ENCODE measurements around the gene ADCY5. TPM values are rescaled to one million over a fixed set of nuclear protein-coding genes. Genes with fewer than 3 reads are reported as not detected.

ADCY5 gene
- total RNA-seq, 1 experiment from 2014 or later, result 0.82 TPM

GRCh38 chr3:123449102-123449996 lies 459 bp upstream of the ADCY5 start:
- peaks cover 17% of the 10 kb centered on the region for H3K4me1 ChIP-seq (replicated peaks)
- H3K9me3 ChIP-seq (replicated peaks), result peaks cover 6% of the 10 kb centered on the region
- H3K27me3 ChIP-seq (replicated peaks), result peaks cover 53% of the 10 kb centered on the region
- peak in 1 of 2 experiments; percentile 34 for DNase-seq (ENCODE audit: low read depth in 1 of 2, low spot score in 2 of 2)
- H3K4me3 ChIP-seq, result peak overlapping the region; percentile 43
- H3K36me3 ChIP-seq, result no peaks in the 10 kb centered on the region
- no peak overlapping the region for H3K27ac ChIP-seq

GRCh38 chr3:123447749-123448517 lies 957 bp downstream of the ADCY5 start:
- H3K36me3 ChIP-seq, result no peaks in the 10 kb centered on the region
- peaks cover 17% of the 10 kb centered on the region for H3K4me1 ChIP-seq (replicated peaks)
- peaks cover 54% of the 10 kb centered on the region for H3K27me3 ChIP-seq (replicated peaks)
- H3K27ac ChIP-seq, result no peak overlapping the region
- peak overlapping the region; percentile 43 for H3K4me3 ChIP-seq
- H3K9me3 ChIP-seq (replicated peaks), result peaks cover 6% of the 10 kb centered on the region
- DNase-seq (ENCODE audit: low read depth in 1 of 2, low spot score in 2 of 2), result peak in 1 of 2 experiments; percentile 8

GRCh38 chr3:123447416-123447748 lies 1.5 kb downstream of the ADCY5 start:
- no peak overlapping the region for H3K27ac ChIP-seq
- no peak for DNase-seq (ENCODE audit: low read depth in 1 of 2, low spot score in 2 of 2)
- no peaks in the 10 kb centered on the region for H3K36me3 ChIP-seq
- peaks cover 17% of the 10 kb centered on the region for H3K4me1 ChIP-seq (replicated peaks)
- H3K9me3 ChIP-seq (replicated peaks), result peaks cover 6% of the 10 kb centered on the region
- H3K27me3 ChIP-seq (replicated peaks), result peaks cover 53% of the 10 kb centered on the region
- no peak overlapping the region for H3K4me3 ChIP-seq

GRCh38 chr3:123446610-123447109 lies 2.2 kb downstream of the ADCY5 start:
- DNase-seq (ENCODE audit: low read depth in 1 of 2, low spot score in 2 of 2), result no peak
- H3K27me3 ChIP-seq (replicated peaks), result peaks cover 53% of the 10 kb centered on the region

GRCh38 chr3:123446210-123446609 lies 2.7 kb downstream of the ADCY5 start:
- no peak overlapping the region for H3K4me3 ChIP-seq
- peaks cover 17% of the 10 kb centered on the region for H3K4me1 ChIP-seq (replicated peaks)
- no peak overlapping the region for H3K27ac ChIP-seq
- no peak for DNase-seq (ENCODE audit: low read depth in 1 of 2, low spot score in 2 of 2)
- peaks cover 51% of the 10 kb centered on the region for H3K27me3 ChIP-seq (replicated peaks)
- peaks cover 6% of the 10 kb centered on the region for H3K9me3 ChIP-seq (replicated peaks)
- no peaks in the 10 kb centered on the region for H3K36me3 ChIP-seq

More at GRCh38 chr3:123446610-123447109, 2.2 kb downstream of the ADCY5 start:
- peaks cover 17% of the 10 kb centered on the region for H3K4me1 ChIP-seq (replicated peaks)
- no peaks in the 10 kb centered on the region for H3K36me3 ChIP-seq
- H3K4me3 ChIP-seq, result no peak overlapping the region
- H3K9me3 ChIP-seq (replicated peaks), result peaks cover 6% of the 10 kb centered on the region
- H3K27ac ChIP-seq, result no peak overlapping the region

GRCh38 chr3:123445702-123446101 lies 3.2 kb downstream of the ADCY5 start:
- Histone ChIP-seq H3K9me3 (replicated peaks) (peaks cover 6% of the 10 kb centered on the region), H3K4me3 (no peak overlapping the region), H3K4me1 (replicated peaks) (peaks cover 17% of the 10 kb centered on the region), H3K27me3 (replicated peaks) (peaks cover 46% of the 10 kb centered on the region), H3K36me3 (no peaks in the 10 kb centered on the region), H3K27ac (no peak overlapping the region)
- DNase-seq (ENCODE audit: low read depth in 1 of 2, low spot score in 2 of 2), result no peak

GRCh38 chr3:123444744-123445143 lies 4.1 kb downstream of the ADCY5 start:
- no peaks in the 10 kb centered on the region for H3K36me3 ChIP-seq
- no peak for DNase-seq (ENCODE audit: low read depth in 1 of 2, low spot score in 2 of 2)
- no peak overlapping the region for H3K4me3 ChIP-seq
- H3K27ac ChIP-seq, result no peak overlapping the region
- peaks cover 37% of the 10 kb centered on the region for H3K27me3 ChIP-seq (replicated peaks)
- peaks cover 6% of the 10 kb centered on the region for H3K9me3 ChIP-seq (replicated peaks)
- peaks cover 25% of the 10 kb centered on the region for H3K4me1 ChIP-seq (replicated peaks)

GRCh38 chr3:123444023-123444422 lies 4.9 kb downstream of the ADCY5 start:
- Histone ChIP-seq H3K27ac (no peak overlapping the region), H3K4me1 (replicated peaks) (peaks cover 19% of the 10 kb centered on the region), H3K4me3 (no peak overlapping the region), H3K9me3 (replicated peaks) (peaks cover 6% of the 10 kb centered on the region), H3K36me3 (no peaks in the 10 kb centered on the region), H3K27me3 (replicated peaks) (peaks cover 32% of the 10 kb centered on the region)
- no peak for DNase-seq (ENCODE audit: low read depth in 1 of 2, low spot score in 2 of 2)

GRCh38 chr3:123442908-123443307 lies 6.0 kb downstream of the ADCY5 start:
- no peak for DNase-seq (ENCODE audit: low read depth in 1 of 2, low spot score in 2 of 2)
- Histone ChIP-seq H3K36me3 (no peaks in the 10 kb centered on the region), H3K4me1 (replicated peaks) (peaks cover 10% of the 10 kb centered on the region), H3K9me3 (replicated peaks) (no peaks in the 10 kb centered on the region; the same call in 1 of the 2 replicates), H3K27me3 (replicated peaks) (peaks cover 31% of the 10 kb centered on the region), H3K27ac (no peak overlapping the region), H3K4me3 (no peak overlapping the region)

- H3K9me3 ChIP-seq (replicated peaks), result no peaks in the 10 kb centered on the region
- no peak overlapping the region for H3K4me3 ChIP-seq
- no peak for DNase-seq (ENCODE audit: low read depth in 1 of 2, low spot score in 2 of 2)
- no peak overlapping the region for H3K27ac ChIP-seq
- H3K36me3 ChIP-seq, result no peaks in the 10 kb centered on the region
- peaks cover 10% of the 10 kb centered on the region for H3K4me1 ChIP-seq (replicated peaks)
- H3K27me3 ChIP-seq (replicated peaks), result peaks cover 28% of the 10 kb centered on the region
Observed at GRCh38 chr3:123442125-123442524, 6.8 kb downstream of the ADCY5 start.

GRCh38 chr3:123439806-123440580 lies 8.9 kb downstream of the ADCY5 start:
- Histone ChIP-seq H3K4me3 (no peak overlapping the region), H3K9me3 (replicated peaks) (no peaks in the 10 kb centered on the region), H3K4me1 (replicated peaks) (peaks cover 10% of the 10 kb centered on the region), H3K27ac (no peak overlapping the region), H3K27me3 (replicated peaks) (peaks cover 23% of the 10 kb centered on the region), H3K36me3 (no peaks in the 10 kb centered on the region)
- DNase-seq (ENCODE audit: low read depth in 1 of 2, low spot score in 2 of 2), result peak in 1 of 2 experiments; percentile 12

- Histone ChIP-seq H3K36me3 (no peaks in the 10 kb centered on the region), H3K27me3 (replicated peaks) (peaks cover 31% of the 10 kb centered on the region), H3K9me3 (replicated peaks) (no peaks in the 10 kb centered on the region), H3K4me3 (no peak overlapping the region), H3K4me1 (replicated peaks) (peaks cover 13% of the 10 kb centered on the region), H3K27ac (no peak overlapping the region)
- DNase-seq (ENCODE audit: low read depth in 1 of 2, low spot score in 2 of 2), result no peak
Observed at GRCh38 chr3:123432832-123433523, 15.9 kb downstream of the ADCY5 start.

All from SJSA1 (cell line).